ENCODE measurements around the gene RFX8.
"Not testable (repeated sequence)": the region's sequence is repeated elsewhere in the genome, so short reads cannot be mapped to it uniquely, and the experiment has no call there.

Gene RFX8

DNA sequence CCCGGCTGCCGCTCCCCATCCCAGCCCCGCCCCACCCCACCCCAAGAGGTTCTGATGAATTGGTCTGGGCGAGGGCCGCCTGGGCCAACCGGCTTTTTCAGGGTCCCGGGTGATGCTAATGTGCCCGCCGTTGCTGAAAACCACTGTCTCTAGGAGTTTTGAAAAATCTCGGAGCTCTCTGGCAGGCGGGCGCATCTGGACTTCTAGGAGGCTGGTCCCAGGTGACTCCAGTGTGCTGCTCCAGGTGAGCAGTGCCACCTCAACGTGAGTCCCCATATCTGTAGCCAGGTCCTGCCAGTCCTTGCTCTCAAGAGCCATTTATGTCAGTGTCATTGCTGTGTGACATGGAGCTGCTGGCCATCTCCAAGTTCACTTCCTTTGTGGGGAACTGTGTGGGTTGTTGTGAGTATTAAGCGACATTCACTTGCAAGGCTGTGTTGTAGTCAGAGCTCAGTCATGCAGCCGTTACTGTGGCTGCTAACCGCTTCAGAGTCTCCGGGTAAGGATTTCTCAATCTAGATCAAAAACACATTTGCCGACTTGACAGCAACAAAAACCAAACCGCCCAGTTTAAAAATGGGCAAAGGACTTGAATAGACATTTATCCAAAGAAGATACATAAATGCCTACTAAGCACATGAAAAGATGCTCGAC, at the start of gene RFX8:
RFX8 (minus strand) TSS at position 382 of the 654 bp plus-strand sequence. CDS start 8,264 bp downstream, outside the sequence.
- peak; percentile 47 for DNase-seq

- DNase-seq, result peak; percentile 34
Measured at GRCh38 chr2:101521487-101521886, 46.6 kb upstream of the RFX8 start.

GRCh38 chr2:101520246-101520645, 45.3 kb upstream of the RFX8 start:
- DNase-seq, result no peak

- no peak for DNase-seq
Measured at GRCh38 chr2:101518578-101519492, 43.9 kb upstream of the RFX8 start.

DNA sequence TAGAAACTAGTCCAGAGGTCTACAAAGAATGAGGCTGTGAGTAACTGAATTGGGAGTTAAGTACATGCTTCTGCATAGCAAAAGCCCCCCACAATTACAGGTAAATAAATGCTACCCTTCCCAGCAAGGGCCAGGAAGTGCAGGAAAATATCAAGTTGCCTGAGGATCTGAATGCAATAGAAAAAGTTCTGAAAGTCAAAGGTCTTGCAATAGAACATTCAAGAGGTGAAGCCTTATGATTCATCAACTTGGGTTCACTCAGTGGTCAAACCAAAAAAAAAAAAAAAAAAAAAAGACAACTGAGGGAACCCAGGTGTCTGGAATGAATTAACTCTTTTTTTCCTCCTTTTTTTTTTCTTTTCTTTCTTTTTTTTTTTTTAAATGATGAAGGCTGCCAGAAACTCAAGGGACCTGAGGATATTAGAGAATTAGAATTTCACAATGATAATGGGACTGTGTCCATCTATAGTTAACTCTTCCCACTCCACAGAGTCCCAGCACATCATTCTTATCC, 42.9 kb upstream of the RFX8 start:
- no peak for DNase-seq

DNA sequence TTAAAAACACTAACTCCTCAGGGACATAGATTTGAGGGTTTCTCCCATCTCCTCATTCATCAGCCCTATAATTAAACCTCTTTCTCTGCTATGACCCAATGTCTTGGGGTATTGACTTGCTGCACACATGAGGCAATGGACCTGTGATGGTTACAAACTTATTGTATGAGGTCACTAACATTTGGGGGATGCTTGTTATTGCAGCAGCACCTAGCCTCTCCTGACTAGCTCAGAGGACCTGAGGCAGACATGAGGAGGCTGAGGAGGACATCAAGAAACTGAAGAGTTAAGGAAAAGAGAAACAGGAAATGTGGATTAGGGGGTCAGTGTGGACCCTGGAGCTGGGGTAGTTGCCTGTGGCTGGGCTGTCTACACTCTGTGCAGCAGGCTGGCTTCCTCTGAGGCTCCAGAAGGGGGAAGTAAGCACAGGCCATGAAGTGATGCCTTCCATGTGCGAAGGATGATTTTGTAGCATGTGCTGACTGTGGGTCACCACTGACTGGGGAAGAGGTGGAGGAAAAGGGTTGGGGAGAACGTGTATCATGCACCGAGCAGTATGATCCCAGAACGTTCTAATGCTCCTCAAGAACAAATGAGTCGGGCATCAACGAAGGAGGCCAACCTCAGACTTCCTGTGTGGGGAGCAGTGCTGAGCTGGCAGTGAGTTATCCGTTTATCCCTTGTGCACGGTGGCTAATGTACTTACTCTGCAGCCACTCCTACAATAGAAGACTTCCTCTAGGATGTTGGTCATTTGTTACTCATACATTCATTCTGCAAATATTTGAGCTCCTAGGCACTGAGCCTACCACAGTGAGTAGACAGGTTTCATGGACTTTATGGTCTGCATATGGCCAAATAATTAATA, 42.1 kb upstream of the RFX8 start:
- DNase-seq, result peak; percentile 28

- no peak for DNase-seq
Measured at GRCh38 chr2:101516349-101516748, 41.4 kb upstream of the RFX8 start.

GRCh38 chr2:101515477-101515876, 40.6 kb upstream of the RFX8 start:
- no peak for DNase-seq

GRCh38 chr2:101512993-101513392, 38.1 kb upstream of the RFX8 start:
- no peak for DNase-seq

GRCh38 chr2:101511381-101511780, 36.5 kb upstream of the RFX8 start:
- DNase-seq, result no peak

DNA sequence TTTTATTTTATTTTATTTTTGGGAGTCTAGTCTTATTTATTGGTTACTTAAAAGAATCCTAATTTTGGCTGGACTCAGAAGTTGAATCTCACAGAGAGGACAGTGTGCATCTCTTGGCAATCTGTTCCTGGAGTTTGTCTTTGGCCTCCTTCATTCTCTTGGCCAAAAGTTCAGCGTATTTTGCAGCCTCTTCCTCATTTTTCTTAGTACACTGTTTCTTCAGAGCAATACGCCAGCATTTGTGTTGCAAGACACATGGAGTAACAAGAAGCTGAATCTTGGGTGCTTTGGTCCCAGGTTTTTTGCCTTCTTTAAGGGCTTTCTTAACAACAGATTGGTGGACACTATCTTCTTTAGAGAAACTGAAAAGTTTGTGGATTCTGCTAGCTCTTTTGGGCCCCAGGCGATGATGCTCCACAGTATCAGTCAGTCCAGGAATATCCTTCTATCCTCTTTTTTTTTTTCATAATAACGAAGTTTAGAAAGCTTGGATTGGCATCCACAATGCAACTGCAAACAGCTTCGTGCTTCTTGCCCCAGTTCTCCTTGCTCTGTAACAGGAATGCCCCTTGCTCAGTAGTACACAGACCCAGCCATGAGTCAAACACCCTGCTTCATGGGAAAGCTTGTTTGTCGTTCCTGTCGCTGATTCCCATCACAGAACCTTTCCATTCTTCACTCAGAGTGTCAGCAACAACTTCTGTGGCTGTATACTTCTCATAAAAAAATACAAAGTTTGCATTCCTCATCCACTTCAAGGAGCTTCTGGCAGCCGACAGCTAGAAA, 34.8 kb upstream of the RFX8 start:
- DNase-seq, result peak; percentile 1

GRCh38 chr2:101508636-101509035, 33.7 kb upstream of the RFX8 start:
- no peak for DNase-seq

GRCh38 chr2:101505276-101505675, 30.4 kb upstream of the RFX8 start:
- not testable (repeated sequence) for DNase-seq

DNA sequence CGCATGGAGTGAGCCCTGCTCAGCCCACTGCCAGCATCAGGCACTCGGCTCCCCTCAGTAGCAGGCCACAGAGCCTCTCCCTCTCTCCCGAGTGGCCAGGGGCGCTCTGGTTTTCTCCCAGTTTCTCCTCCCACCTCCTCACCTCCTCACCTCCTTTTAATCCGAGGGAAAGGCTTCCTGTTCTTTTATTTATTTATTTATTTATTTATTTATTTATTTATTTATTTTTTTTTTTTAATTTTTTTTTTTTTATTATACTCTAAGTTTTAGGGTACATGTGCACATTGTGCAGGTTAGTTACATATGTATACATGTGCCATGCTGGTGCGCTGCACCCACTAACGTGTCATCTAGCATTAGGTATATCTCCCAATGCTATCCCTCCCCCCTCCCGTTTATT, 29.8 kb upstream of the RFX8 start:
- DNase-seq, result not testable (repeated sequence)

- no peak for DNase-seq
Measured at GRCh38 chr2:101502095-101502494, 27.2 kb upstream of the RFX8 start.

DNA sequence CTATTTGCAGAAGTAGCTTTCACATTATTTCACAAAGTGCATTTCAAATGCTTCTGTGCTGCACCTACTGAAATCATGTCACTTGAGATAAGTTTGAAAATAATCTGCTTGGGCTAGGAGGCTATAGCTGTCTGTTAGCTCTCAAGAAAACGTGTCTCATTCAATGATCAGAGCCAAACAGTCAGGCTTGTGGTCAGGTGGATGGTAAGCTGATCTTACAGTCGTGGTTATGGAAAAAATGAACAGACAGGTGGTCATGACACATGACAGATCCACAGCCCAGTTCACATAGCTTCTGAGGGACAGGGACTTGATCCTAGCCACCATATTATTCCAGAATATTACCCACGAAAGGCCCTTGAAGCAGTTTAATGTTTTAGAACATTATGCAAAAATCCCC, 26.5 kb upstream of the RFX8 start:
- DNase-seq, result no peak

DNA sequence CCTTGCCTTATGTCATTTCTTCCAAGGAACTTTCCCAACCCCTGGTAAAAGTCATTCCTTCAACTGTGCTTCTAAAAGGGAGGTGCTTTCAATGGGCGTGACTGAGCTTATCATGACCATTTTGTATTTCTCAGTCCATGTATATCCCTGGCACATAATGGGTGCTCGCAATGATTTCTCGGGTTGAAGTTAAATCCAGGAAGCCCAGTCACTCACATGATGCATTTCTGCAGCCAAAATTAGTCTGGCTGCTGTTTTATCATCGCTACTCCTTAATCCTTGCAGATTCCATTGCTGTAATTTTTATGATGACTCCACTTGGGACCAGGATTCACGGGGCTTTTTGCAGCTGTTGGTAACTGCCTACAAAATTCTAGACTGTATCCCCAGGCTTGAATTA, 25.9 kb upstream of the RFX8 start:
- no peak for DNase-seq

DNA sequence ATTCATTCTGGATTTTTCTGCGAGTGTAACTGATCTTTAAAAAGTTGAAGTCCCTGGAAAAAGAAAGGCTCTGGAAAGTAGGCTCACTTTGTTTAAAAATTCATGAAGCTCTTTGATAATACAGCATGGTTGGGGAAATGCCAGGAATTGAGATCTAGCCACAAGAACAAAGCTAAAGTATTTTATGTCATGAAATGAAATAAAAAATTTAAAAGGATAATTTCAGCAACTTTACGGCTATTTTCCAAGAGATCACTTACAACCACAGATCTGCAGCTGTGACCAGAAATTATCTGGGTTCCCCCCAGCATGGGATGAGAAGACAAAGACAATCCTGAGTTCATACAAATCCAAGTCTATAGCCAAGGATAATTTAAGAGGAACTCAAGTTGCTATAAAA, 25.3 kb upstream of the RFX8 start:
- DNase-seq, result no peak

DNA sequence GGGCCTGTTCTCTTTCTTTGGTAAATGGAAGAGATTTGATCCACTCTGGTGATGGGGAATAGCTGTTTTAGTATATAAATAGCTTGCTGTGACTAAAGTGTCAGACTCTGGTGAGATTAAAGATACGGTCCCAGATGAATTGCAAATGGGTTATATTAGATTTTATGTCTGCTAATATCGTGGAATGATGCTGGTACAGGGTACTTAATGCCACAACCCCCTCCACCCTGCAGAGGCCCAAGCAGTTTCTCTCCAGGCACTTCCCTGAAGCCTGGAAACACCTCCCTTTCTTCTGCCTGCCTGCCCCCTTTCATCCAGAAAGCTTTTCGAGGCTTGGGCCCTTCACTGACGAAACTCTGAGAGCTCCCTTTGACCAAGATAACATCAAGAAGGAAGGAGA, 21.4 kb upstream of the RFX8 start:
- no peak for DNase-seq

- no peak for DNase-seq
Measured at GRCh38 chr2:101492936-101493473, 18.1 kb upstream of the RFX8 start.

- DNase-seq, result no peak
Measured at GRCh38 chr2:101486994-101487393, 12.1 kb upstream of the RFX8 start.

DNA sequence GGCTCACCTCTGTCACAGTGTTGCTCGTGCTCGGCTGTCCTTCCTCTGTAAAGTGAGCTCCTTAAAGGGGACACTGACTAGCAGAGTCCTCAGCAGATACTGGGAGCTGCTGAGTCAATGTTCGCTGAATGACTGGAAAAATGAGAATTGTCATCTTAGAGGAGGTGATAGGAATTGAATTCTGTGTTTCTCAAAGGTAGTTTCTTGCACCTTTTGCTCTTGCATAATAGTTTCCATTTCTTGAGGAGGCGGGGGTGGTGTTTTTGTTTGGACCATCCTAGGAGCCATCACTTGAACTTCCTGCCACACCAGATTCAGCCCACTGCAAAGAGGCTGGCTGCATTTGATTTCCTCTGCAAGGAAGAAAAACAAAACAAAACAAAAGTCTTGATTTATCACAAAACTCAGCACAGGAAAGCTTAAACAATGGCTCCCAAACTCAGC, 11.4 kb upstream of the RFX8 start:
- no peak for DNase-seq

Measured in CD4-positive, alpha-beta T cell treated with Interferon gamma for 1 hour (primary cell).